ENCODE measurements around the gene CGB5.
A peak's percentile ranks its signal among the peaks of the same experiment; 100 is the strongest.
"Not testable (repeated sequence)": the region's sequence is repeated elsewhere in the genome, so short reads cannot be mapped to it uniquely, and the experiment has no call there.

The CGB5 gene

GRCh38 chr19:49031642-49032301 is 11.9 kb upstream of the CGB5 start, which contains the start of gene CGB2:
Gene CGB2 (plus strand): TSS chr19:49031890. CDS start chr19:49032096, 206 bp downstream.
- DNase-seq (ENCODE audit: extremely low read depth, low read depth): not testable (repeated sequence)

GRCh38 chr19:49036815-49037214 is 6.8 kb upstream of the CGB5 start, which contains the start of gene CGB1:
Gene CGB1 (minus strand): TSS chr19:49036895. CDS start chr19:49036711, 184 bp downstream.
- DNase-seq (ENCODE audit: extremely low read depth, low read depth): not testable (repeated sequence)

- not testable (repeated sequence) for DNase-seq (ENCODE audit: extremely low read depth, low read depth)
Observed at GRCh38 chr19:49038111-49038510, 5.5 kb upstream of the CGB5 start.

GRCh38 chr19:49038557-49039276 is 4.9 kb upstream of the CGB5 start:
- DNase-seq (ENCODE audit: extremely low read depth, low read depth): not testable (repeated sequence)

GRCh38 chr19:49039736-49040135 is 3.9 kb upstream of the CGB5 start:
- DNase-seq (ENCODE audit: extremely low read depth, low read depth): not testable (repeated sequence)

- no peak for TF ChIP-seq CTCF (IDR thresholded peaks at IDR 0.05; ENCODE audit: low read depth, low read length)
Observed at GRCh38 chr19:49042177-49042576, 1.5 kb upstream of the CGB5 start.

GRCh38 chr19:49042666-49043065 is 982 bp upstream of the CGB5 start:
- DNase-seq (ENCODE audit: extremely low read depth, low read depth): not testable (repeated sequence)

More at GRCh38 chr19:49042177-49042576, 1.5 kb upstream of the CGB5 start:
- no peak for DNase-seq (ENCODE audit: extremely low read depth, low read depth)

GRCh38 chr19:49049011-49049410 is 5.4 kb downstream of the CGB5 start, which contains the start of gene CGB8:
Gene CGB8 (minus strand): TSS chr19:49049111. CDS start chr19:49048739, 372 bp downstream.
- not testable (repeated sequence) for DNase-seq (ENCODE audit: extremely low read depth, low read depth)

- not testable (repeated sequence) for DNase-seq (ENCODE audit: extremely low read depth, low read depth)
Observed at GRCh38 chr19:49049834-49050233, 6.2 kb downstream of the CGB5 start.

- DNase-seq (ENCODE audit: extremely low read depth, low read depth): not testable (repeated sequence)
Observed at GRCh38 chr19:49050376-49051033, 6.9 kb downstream of the CGB5 start.

- TF ChIP-seq CTCF (IDR thresholded peaks at IDR 0.05; ENCODE audit: low read depth, low read length): peak; percentile 19
- DNase-seq (ENCODE audit: extremely low read depth, low read depth): no peak
Observed at GRCh38 chr19:49056101-49056901, 12.7 kb downstream of the CGB5 start.

- not testable (repeated sequence) for DNase-seq (ENCODE audit: extremely low read depth, low read depth)
Observed at GRCh38 chr19:49056902-49057596, 13.4 kb downstream of the CGB5 start.
